ENCODE measurements around the gene GAL3ST3.
"Not testable (repeated sequence)": the region's sequence is repeated elsewhere in the genome, so short reads cannot be mapped to it uniquely, and the experiment has no call there.

The GAL3ST3 gene

DNA sequence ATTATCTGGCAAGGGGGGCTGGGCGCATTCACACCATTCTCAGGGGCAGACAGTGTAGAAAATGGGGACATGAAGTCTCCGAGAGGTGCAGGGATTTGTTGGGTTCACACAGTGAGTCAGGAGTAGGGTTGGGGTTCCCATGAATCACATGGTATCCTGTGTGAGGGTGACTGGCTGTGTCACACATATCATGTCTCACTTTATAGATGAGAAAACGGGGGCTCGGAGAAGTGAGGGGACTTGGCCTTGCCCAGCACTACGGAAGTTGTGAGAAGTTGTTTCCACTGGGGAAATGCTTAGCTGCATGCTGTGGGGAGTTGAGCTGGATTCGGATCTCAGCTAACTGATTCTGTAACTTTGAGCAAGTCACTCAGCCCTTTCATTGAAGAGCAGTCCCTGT, 4.2 kb downstream of the GAL3ST3 start:
- no peak for DNase-seq (ENCODE audit: low read depth in 3 of 3)

DNA sequence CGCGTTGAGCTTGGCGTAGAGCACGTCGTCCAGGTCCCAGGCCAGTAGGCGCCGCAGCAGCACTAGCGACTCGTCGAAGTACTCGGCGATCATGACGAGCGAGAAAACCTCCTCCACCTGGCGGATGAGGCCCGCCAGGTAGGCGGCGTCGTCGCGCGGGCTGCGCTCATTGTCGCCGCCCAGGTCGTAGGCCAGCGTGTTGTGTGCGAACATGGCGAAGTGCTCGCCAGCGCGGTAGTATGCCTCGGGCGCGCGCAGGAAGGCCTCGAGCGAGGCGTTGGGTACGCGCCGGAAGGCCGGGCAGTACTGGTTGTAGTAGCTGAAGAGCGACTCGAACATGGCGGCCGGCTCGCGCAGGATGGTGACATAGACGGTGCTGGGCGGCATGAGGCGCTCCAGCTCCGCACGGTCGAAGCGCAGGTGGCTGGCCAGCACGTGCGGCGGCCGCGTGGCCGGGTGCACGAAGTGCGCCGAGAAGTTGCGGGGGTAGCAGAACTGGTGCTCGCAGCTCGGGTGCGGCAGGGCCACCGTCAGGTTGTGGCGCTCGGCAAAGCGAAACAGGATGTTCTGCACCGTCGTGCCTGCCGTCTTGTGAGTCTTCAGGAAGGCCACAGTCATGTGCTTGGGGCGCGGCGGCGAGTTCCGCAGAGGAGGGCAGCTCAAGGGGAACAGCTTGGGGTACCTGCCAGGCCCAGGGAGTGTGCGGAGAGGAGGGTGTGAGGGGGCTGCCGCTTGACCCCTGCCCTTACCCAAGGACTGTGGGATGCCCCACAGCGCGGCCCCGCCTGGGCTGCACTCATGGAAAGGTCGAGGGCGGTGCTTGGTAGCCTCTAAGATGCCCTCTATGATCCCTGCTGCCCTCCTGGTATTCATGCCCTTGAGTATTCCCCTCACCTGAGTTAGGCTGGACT, 5.7 kb downstream of the GAL3ST3 start:
- DNase-seq (ENCODE audit: low read depth in 3 of 3): no peak

DNA sequence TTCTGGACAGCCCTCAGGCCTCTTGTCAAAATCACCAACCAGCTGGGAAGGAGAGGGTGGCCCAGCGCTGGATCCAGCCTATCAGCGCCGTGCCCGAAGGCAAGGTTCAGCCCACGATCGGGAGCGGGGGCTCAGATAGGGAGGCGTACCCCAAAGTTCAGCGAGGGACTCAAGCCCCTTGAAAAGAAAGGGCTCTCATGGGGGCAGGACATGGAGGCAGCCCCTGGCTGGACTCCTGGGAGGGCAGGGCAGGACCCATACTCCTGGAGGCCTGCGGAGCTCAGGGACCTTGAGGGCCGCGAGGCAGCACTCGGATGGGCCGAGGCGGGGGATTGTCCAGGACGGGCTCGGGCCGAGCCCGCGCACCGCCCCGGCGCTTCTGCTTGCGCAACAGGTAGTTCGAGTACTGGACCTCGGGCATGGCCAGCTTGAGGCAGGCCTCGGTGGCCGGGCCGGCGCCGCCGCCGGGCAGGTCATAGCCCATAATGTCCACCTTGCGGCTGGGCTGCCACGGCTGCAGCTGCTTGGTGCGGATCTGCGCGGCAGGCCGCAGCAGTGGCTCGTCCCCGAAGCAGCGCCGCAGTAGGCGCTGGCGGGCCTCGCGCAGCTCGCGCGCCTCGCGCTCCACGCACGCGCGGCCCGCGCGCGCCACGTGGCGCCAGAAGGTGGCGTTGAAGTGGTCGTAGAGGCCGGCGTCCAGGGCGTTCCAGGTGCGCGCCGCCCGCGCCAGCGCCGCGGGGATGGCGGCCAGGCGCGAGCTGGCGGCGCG, 6.5 kb downstream of the GAL3ST3 start:
- no peak for DNase-seq (ENCODE audit: low read depth in 3 of 3)

DNA sequence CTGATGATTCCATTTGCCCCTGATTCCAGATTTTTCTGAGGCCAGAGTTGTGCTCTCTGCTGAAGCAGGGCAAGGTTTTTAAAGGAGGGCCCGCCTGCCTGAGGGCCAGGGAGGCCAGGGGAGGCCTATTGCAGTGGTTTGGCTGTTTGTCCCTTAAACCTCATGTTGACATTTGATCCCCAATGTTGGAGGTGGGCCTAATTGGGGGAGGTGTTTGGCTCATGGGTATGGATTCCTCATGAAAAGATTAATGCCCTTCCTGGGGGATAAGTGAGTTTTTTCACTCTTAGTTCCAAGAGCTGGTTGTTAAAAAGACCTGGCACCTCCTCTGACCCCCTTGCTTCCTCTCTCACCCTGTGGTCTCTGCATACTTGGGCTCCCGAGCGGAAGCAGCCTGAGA, 9.2 kb downstream of the GAL3ST3 start:
- DNase-seq (ENCODE audit: low read depth in 3 of 3): no peak

DNA sequence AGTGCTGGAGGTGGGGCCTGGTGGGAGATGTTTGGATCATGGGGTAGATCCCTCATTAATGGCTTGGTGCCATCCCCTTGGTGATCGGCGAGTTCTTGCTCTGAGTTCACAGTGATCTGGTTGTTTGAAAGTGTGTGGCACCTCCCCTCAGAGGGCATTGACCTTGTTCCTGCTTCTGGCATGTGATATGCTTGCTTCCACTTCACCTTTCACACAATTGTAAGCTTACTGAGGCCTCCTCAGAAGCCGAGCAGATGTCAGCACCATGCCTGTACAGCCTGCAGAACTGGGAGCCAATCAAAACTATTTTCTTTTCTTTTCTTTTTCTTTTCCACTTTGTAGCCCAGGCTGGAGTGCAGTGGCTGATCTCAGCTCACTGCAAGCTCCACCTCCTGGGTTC, 11.6 kb downstream of the GAL3ST3 start:
- no peak for DNase-seq (ENCODE audit: low read depth in 3 of 3)

DNA sequence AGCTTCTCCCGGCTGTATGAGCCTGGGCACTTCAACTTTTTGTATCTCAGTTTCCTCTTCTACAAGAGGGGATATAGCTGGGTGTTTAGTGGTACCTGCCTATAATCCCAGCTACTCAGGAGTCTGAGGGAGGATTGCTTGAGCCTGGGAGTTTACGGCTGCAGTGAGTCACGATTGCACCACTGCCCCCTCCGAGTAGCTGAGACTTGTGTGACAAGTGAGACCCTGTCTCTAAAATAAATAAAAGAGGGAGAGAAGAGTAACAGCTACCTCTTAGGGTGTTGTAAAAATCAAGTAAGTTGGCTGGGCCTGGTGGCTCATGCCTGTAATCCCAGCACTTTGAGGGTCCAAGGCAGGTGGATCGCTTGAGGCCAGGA, 12.6 kb downstream of the GAL3ST3 start:
- no peak for DNase-seq (ENCODE audit: low read depth in 3 of 3)

DNA sequence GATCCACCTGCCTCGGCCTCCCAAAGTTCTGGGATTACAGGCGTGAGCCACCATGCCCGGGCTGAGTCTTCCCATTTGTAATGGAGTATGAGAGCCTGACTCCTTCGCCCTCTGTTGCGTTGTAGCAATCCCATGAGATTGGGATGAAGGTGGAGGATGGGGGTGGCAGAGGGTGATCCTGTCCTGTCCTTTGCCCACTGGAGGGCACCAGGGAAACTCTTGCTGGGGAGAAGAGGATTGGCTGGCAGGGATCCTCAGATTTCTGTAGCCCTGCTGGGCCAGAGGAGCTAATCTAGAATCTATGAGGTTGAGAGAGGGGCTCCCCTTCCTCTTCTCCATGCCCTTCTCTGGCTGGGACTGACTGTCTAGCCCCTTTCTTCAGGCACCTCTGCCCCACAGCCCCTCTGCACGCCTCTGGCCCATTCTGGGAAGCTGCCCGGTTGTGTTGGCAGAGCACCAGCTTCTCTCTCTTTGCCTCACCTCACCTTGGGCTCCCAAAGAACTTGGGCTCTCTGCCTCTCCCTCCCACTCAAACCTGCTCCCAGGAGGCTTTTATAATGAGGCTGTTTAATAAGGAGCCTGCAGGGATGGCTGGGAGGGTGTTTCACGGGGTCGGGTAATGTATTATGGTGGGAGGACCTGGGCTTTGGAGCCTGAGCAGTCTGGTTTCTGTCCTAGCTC, 13.2 kb downstream of the GAL3ST3 start:
- DNase-seq (ENCODE audit: low read depth in 3 of 3): no peak

DNA sequence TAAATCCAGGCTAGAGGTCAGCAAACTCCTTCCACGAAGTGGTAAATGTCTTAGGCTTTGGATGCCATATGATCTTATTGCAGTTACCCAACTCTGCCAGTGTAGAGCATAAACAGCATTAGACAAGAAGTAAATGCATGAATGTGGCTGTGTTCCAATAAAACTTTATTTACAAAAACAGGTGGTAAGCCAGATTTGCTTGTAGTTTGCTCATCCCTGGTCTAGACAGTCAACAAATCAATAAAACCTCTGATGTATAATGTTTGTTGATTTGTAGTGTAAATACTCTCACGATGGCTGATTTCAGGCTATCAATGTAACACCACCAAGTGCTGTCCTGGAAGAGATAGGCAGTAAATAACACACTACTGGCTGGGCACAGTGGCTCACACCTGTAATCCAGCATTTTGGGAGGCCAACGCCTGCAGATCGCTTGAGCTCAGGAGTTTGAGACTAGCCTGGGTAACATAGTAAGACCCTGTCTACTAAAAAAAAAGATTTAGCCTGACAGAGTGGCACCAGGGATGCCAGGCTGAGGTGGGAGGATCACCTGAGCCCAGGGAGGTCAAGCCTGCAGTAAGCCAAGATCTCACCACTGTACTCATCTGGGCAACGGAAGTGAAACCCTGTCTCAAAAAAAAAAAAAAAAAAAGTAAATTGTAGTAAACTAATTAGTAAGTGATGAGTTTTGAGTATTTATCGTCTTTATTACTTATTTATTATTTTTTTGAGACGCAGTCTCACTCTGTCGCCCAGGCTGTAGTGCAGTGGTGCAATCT, 15.8 kb downstream of the GAL3ST3 start:
- DNase-seq (ENCODE audit: low read depth in 3 of 3): no peak

DNA sequence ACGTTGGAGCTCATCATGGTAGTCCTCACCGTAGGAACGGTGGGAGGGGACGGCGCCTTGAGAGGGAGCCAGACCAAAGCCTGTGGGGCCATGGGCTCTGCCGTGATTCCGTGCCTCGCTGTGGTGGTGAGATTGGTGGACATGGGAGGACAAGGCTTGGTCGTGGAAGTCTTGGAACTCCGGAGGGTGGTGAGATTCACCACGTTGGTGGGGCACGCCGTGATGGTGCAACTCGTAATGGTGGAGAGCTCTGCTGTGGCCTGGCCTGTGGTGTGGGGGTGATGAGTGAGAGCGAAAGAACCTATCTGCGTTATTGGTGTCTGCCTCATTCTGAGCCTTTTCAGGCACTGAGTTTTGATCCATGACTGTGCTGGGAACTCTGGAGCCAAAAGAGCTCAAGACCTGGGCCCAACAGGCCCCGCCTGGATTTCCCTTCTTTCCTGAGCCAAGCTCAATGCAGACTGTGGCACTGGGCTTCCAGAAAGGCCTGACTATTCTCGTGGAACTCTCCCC, 22.9 kb downstream of the GAL3ST3 start, which contains the start of gene CATSPER1:
Gene CATSPER1, minus strand, starts transcription at position 463 of the 513 bp plus-strand sequence. Its CDS starts 100 bp downstream, at position 363.
- no peak for DNase-seq (ENCODE audit: low read depth in 3 of 3)

DNA sequence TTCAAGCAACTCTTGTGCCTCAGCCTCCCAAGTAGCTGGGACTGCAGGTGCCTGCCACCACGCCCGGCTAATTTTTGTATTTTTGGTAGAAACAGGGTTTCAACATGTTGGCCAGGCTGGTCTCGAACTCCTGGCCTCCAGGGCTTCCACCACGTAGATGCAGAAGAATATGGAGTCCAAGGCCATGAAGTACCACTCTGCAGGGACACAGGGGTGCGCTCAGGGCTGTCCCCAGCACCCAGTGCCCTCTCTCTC, 25.8 kb downstream of the GAL3ST3 start:
- not testable (repeated sequence) for DNase-seq (ENCODE audit: low read depth in 3 of 3)

DNA sequence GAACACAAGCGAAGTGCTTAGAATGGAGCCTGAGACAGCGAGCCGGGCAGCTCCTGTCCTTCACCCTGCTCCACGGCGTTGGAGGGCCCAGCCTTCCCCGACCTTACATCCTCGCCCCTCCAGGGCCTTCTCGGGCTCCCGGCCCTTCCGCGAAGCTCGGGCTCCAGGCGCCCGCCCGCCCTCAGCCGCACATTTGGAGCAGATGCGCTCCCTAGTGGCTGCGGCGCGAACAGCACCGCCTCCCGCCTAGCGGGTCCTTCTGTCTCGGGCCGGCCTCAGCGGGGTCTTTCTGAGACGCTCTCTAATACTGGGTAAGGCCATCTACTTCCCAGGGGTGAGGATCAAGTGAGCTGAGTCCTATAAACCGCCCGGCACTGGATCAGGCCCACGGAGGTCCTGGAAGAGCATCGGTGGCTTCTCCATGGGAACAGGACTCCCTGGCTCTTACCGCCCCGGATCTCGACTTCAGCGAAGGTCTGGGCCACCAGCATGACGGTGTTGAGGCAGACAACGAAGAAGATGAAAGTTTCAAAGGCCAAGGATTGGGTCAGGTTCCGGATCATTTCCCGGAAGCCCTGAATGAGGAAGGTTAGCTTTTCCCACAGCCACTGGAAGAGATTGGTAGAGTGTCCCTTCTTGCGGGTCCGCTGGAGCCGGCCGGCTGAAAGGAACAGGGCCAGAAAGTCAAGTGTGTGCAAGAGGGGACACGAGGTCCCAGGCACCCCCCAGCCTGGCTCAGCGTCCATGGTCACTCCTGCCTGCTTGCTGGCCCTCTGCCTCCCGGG, 26.4 kb downstream of the GAL3ST3 start:
- DNase-seq (ENCODE audit: low read depth in 3 of 3): peak; percentile 61 to 76 (median 71)

DNA sequence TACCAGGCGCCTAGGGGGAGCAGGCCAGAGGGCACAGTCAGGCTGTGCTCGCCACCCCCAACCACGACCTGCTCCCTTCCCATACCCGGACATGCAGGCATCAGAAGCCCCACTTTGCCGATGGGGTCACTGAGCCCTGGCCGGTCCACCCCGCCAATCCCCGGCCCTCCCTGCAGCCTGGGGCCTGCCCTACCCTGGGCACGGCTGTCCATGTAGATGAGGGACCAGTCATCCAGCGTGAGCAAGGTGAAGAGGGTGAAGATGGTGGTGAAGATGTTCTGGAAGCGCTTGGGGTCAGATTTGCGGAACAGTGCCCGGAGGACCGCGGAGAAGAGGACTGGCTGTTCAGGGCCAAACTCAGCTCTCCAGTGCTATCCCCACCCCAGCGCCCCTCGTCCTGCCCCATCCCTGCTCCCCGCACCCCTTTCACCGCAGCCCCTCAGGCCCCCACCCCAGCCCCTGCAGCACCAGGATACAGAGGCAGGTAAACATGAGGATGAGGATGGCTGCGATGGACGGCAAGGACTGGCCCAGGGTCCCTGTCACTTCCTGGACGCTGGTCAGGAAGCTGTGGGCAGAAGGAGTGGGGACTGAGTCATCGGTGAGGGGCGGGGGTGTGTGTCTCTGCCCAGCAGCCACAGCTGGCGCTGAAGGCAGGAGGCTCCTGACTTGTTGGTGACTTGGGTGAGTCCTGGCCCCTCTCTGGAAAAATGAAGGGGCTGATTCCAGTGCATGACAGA, 28.2 kb downstream of the GAL3ST3 start:
- DNase-seq (ENCODE audit: low read depth in 3 of 3): no peak

DNA sequence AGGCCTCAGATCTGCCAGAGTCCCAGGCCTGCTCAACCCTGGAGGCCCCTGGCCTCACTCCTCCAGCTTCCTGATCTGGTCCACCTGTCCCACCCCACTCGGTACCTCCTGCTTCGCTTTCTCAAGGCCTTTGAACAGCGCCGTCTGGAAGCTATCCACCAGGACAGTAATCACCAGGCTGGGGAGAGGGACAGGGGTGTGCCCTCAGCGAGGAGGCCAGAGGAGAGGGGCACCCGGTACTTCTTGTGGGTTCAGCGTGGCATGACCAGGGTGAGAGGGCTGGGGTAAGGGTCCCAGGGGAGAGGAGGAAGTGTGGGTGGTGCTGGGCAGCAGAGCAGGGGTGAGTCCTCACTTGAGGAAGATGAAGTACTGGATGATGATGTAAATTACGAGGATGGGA, 28.7 kb downstream of the GAL3ST3 start:
- no peak for DNase-seq (ENCODE audit: low read depth in 3 of 3)

DNA sequence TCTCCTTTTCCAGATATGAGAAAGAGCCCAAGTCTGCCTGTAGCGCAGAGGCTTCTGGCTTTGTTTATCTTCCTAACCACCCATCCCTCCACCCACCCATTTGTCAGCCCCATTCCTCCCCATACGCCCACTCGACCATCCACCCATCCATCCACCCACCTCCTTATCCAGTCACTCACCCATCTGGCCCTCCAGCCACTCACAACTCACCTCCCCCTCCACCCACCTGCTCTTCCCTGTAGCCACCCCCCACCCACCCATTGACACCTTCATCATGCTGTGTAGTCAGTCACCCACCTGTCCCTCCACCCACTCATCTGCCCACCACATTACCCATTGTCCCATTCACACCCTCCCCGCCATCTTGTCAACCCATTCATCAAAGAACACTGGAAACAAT, 31.6 kb downstream of the GAL3ST3 start:
- DNase-seq (ENCODE audit: low read depth in 3 of 3): no peak

DNA sequence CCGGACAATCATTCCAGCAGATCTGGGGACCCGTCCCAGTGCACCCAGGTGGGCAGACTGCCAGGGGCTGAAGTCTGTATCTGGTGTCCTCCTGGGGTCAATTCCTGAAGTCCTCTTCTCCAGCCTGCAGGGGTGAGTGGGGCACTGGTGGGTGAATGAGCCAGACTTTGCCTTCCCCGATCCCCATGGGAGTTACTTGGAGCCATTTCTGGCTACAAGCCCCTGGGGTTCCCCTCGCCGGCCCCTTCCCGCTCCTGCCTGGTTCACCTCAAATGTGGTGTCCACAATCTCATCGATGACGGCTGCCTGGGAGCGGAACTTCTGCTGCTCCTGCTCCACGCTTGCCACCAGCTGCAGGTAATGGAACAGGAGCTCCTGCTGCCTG, 32.2 kb downstream of the GAL3ST3 start:
- no peak for DNase-seq (ENCODE audit: low read depth in 3 of 3)

DNA sequence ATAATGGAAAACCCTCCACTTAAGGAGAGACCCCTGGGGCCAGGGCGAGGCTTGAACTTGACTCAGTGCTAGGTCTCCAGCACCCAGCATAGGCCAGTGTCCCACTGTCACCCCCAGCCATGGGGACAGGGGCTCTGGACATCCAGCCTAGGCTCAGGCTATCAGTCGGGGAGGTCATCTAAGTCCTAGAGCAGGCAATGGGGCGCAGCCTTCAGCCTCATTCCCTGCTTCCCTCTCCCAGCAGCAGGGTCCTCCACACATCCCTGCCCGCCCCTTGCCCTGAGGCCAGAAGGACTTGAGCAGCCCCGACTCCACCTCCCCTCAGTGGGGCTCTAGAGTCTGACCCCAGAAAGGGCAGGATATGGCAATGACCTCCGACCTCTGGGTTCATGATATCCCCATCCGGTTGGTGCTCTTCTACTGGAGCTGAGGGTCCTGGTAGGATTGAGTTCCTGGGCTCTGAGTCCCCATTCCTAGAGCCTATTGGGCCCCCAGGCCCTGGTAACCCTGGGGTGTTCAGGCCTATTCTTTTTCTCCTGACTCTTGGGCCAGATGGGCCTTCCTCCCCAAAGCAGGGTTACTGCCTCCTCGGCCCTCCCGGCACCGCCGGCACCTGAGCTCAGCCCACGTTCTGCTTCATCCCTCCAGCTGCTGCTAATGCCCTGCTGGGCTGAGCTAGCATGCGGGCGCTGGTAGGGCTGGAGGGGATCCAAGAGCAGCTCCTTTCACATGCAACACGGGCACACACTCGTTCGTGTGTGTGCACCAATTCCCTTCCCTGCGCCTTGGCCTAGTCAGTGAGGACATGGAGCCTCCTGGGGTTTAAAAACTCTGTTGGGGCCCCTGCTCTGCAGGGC, 32.8 kb downstream of the GAL3ST3 start:
- DNase-seq (ENCODE audit: low read depth in 3 of 3): no peak

DNA sequence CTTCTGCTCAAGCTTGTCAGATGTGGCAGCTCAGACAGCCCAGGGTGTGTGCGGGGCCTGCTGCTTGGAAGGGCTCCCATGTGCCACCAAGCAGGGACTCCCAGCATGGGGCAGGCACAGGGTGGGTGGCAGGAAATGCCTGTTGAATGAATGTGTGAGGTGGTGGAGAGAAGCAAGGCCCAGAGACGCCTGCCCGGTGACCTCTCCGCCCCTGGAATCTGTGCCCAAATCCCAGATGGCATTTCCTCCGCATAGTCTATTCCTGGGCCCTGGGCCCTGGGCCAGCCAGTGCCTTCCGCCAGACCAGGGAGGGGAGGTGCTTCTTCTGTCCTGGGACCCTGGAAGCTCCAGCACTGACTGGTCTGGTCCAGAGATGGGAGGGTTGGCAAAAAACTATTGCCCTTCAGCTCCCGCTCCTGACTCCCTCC, 33.5 kb downstream of the GAL3ST3 start:
- no peak for DNase-seq (ENCODE audit: low read depth in 3 of 3)

DNA sequence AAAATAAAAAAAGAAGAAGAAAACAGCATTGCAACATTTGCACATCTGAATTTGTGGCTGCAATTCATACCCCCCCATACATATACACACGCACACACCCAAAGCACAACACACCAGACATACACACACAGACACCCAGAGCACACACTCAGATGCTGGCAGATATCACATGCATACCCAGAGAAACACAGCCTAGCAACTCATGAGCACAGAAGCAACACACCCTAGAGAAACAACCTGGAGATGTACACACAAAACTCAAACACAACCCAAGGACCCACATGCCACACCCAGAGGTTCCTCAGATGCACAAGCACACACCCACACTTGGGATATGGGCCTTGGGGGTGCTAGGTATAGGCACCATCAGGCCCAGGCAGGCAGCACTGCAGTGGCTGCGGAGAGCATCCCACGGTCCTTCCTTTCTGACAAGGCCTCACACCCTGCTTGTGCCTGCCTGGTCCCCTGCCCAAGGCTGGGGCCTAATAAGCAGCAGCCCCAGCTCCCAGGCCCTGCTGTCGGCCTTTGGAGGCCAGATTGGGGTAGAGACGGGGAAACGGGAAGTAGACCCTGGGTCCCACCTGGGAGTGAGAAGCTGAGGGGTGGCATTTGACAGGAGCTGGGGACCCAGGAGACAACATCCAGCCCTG, 34.0 kb downstream of the GAL3ST3 start:
- no peak for DNase-seq (ENCODE audit: low read depth in 3 of 3)

DNA sequence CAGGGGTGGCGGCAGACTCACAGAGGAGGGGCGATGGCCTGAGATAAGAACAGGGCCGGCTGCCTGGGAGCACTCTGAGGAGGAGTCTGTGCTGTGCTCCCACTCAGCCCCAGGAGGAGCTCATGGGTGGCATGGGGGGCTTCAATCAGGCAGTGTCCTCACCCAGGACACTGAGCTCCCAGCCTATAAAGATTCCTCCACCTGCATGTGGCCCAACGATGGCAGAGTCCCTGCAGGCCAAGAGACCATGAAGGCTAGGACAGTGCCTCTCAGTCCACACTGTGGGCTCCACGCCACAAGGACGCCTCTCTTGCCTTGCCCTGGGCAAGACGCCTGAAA, 35.2 kb downstream of the GAL3ST3 start:
- DNase-seq (ENCODE audit: low read depth in 3 of 3): no peak

Measured in stimulated activated CD4-positive, alpha-beta T cell treated with anti-CD3 and anti-CD28 coated beads, TNF-alpha, amount 100 ng/mL, for 48 hours (primary cell).